ENCODE measurements around the gene ZNF808.
"Not testable (repeated sequence)": the region's sequence is repeated elsewhere in the genome, so short reads cannot be mapped to it uniquely, and the experiment has no call there.

The ZNF808 gene

DNA sequence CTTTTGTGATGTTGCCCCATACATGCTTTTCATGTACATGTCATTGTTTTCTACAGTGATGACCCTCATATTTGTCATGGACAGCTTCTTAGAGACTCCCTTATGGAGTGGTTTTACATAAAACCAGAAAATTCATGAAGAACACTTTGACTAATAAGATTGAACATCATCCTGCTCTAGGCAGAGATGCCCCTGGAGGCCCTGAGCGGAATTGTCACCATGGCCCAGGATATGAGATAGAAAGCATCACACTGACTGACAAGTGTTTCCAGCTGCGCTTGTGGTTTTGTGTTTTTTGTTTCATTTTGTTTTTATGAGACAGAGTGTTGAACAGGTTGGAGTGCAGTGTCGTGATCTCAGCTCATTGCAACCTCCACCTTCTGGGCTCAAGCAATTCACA, 64.8 kb downstream of the ZNF808 start:
- H3K14ac ChIP-seq (ENCODE audit: low read length in 2 of 2): no peak overlapping the region
- no peak overlapping the region for H3K18ac ChIP-seq (ENCODE audit: low read depth in 1 of 2, low read length in 2 of 2)
- no peak overlapping the region for H3K23ac ChIP-seq (ENCODE audit: low read length in 2 of 2)
- H3K9ac ChIP-seq (ENCODE audit: low read length): no peak overlapping the region
- H2AFZ ChIP-seq (ENCODE audit: low read depth, low read length): no peak overlapping the region
- H3K27ac ChIP-seq (ENCODE audit: low read length, poor library complexity, severe bottlenecking): no peak overlapping the region
- no peak overlapping the region for H4K8ac ChIP-seq (ENCODE audit: low read length)
- H3K36me3 ChIP-seq (ENCODE audit: control insufficient read depth in 1 of 2, insufficient read depth in 2 of 2, low read depth in 1 of 2, low read length in 2 of 2): peaks cover 24 to 29% of the 10 kb centered on the region in 2 experiments
- peaks cover 1% of the 10 kb centered on the region for H3K79me1 ChIP-seq (replicated peaks; ENCODE audit: low read length, poor library complexity, severe bottlenecking)
- no peak overlapping the region for H2BK15ac ChIP-seq (ENCODE audit: low read depth, poor library complexity, severe bottlenecking)
- DNase-seq: no peak
- 100% methylated on average over 2 of the region's 3 CpGs for WGBS
- no peak overlapping the region for H2AK5ac ChIP-seq (ENCODE audit: low read length, severe bottlenecking)
- H3K4me2 ChIP-seq (ENCODE audit: low read length, poor library complexity, severe bottlenecking): no peak overlapping the region
- no peak overlapping the region for H2BK12ac ChIP-seq (ENCODE audit: low read length in 2 of 2)
- H2BK5ac ChIP-seq (ENCODE audit: low read depth, low read length, poor library complexity, severe bottlenecking): no peak overlapping the region
- H2BK120ac ChIP-seq (ENCODE audit: low read depth, low read length): no peak overlapping the region
- H4K91ac ChIP-seq (ENCODE audit: low read length): no peak overlapping the region
- no peak overlapping the region for H3K4ac ChIP-seq (ENCODE audit: low read depth in 1 of 2, low read length in 2 of 2)
- H3K4me1 ChIP-seq (ENCODE audit: control insufficient read depth, insufficient read depth, low read depth, low read length): no peaks in the 10 kb centered on the region
- no peak overlapping the region for H3K4me3 ChIP-seq (ENCODE audit: insufficient read depth in 1 of 2, low read depth in 1 of 2, low read length in 2 of 2)
- H3K27me3 ChIP-seq (ENCODE audit: control insufficient read depth in 1 of 2, insufficient read depth in 1 of 2, low read length in 2 of 2): no peaks in the 10 kb centered on the region
- peaks cover 14% of the 10 kb centered on the region for H3K9me3 ChIP-seq (ENCODE audit: control insufficient read depth, low read length)

- not testable (repeated sequence) for H3K4me2 ChIP-seq (ENCODE audit: low read length, poor library complexity, severe bottlenecking); H3K27ac ChIP-seq (ENCODE audit: low read length, poor library complexity, severe bottlenecking); H3K79me1 ChIP-seq (replicated peaks; ENCODE audit: low read length, poor library complexity, severe bottlenecking); H2AK5ac ChIP-seq (ENCODE audit: low read length, severe bottlenecking); H3K14ac ChIP-seq (ENCODE audit: low read length in 2 of 2); H3K23ac ChIP-seq (ENCODE audit: low read length in 2 of 2); H2BK120ac ChIP-seq (ENCODE audit: low read depth, low read length); H3K18ac ChIP-seq (ENCODE audit: low read depth in 1 of 2, low read length in 2 of 2); H3K27me3 ChIP-seq (ENCODE audit: control insufficient read depth in 1 of 2, insufficient read depth in 1 of 2, low read length in 2 of 2); H4K8ac ChIP-seq (ENCODE audit: low read length); DNase-seq; H3K9ac ChIP-seq (ENCODE audit: low read length); H2BK5ac ChIP-seq (ENCODE audit: low read depth, low read length, poor library complexity, severe bottlenecking); H2BK15ac ChIP-seq (ENCODE audit: low read depth, poor library complexity, severe bottlenecking); H3K4me3 ChIP-seq (ENCODE audit: insufficient read depth in 1 of 2, low read depth in 1 of 2, low read length in 2 of 2); H3K4ac ChIP-seq (ENCODE audit: low read depth in 1 of 2, low read length in 2 of 2); H2BK12ac ChIP-seq (ENCODE audit: low read length in 2 of 2); H3K4me1 ChIP-seq (ENCODE audit: control insufficient read depth, insufficient read depth, low read depth, low read length); H2AFZ ChIP-seq (ENCODE audit: low read depth, low read length); H4K91ac ChIP-seq (ENCODE audit: low read length)
- 100% methylated on average over 13 of the region's 25 CpGs for WGBS
- H3K9me3 ChIP-seq (ENCODE audit: control insufficient read depth, low read length): peaks cover 14% of the 10 kb centered on the region
- H3K36me3 ChIP-seq (ENCODE audit: control insufficient read depth in 1 of 2, insufficient read depth in 2 of 2, low read depth in 1 of 2, low read length in 2 of 2): peaks cover 26 to 29% of the 10 kb centered on the region in 2 experiments
Observed at GRCh38 chr19:52593441-52593840, 66.0 kb downstream of the ZNF808 start.

DNA sequence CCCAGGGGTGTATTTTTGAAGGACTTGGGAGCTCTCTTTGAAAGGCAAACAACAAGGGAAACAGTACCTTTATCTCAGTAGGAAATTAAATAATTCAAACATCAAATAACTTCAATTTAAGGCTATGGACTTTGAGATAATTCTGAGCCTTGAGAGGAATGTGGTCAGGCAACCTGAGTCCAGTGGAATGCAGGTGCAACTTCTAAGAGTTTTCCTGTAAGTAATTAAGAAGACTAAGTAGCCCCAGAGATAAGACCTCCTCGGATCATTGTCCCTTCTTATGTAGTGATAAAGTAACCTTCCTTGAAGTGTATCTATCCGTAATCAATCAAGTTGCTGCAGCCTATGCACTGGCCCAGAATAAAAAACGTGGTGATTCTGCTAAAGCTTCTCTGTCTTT, 71.8 kb downstream of the ZNF808 start:
- H3K27ac ChIP-seq (ENCODE audit: low read length, poor library complexity, severe bottlenecking): no peak overlapping the region
- peaks cover 10% of the 10 kb centered on the region for H3K9me3 ChIP-seq (ENCODE audit: control insufficient read depth, low read length)
- H4K8ac ChIP-seq (ENCODE audit: low read length): no peak overlapping the region

DNA sequence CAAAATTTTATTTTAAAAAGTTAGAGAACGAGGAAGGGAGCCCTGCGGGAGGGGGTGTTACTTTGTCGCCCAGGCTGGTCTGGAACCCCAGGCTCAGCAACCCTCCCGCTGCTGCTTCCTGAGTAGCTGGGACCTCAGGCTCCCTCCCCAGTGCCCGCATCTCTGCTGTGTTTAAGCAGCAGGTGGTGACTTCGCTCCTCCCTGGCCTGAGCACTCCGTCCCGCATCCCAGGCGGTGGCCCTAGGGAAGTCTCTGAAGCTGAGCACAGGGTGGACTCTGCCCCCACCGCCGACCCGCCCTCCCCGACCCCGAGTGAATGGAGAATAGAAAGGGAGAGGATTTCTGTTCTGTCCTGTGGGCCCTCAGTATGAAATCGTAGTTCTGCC, 73.2 kb downstream of the ZNF808 start:
- Histone ChIP-seq H3K18ac (ENCODE audit: low read depth in 1 of 2, low read length in 2 of 2) (peak overlapping the region in 1 of 2 experiments; percentile 80), H4K8ac (ENCODE audit: low read length) (no peak overlapping the region), H3K9me3 (ENCODE audit: control insufficient read depth, low read length) (peaks cover 10% of the 10 kb centered on the region), H3K27me3 (ENCODE audit: control insufficient read depth in 1 of 2, insufficient read depth in 1 of 2, low read length in 2 of 2) (no peaks in the 10 kb centered on the region), H3K4me3 (ENCODE audit: insufficient read depth in 1 of 2, low read depth in 1 of 2, low read length in 2 of 2) (peak overlapping the region; percentile 56 to 87), H3K4ac (ENCODE audit: low read depth in 1 of 2, low read length in 2 of 2) (no peak overlapping the region), H2AK5ac (ENCODE audit: low read length, severe bottlenecking) (no peak overlapping the region), H3K14ac (ENCODE audit: low read length in 2 of 2) (peak overlapping the region in 1 of 2 experiments; percentile 86), H3K4me2 (ENCODE audit: low read length, poor library complexity, severe bottlenecking) (peak overlapping the region; percentile 83), H2BK5ac (ENCODE audit: low read depth, low read length, poor library complexity, severe bottlenecking) (no peak overlapping the region), H4K91ac (ENCODE audit: low read length) (no peak overlapping the region), H2BK15ac (ENCODE audit: low read depth, poor library complexity, severe bottlenecking) (no peak overlapping the region), H2BK12ac (ENCODE audit: low read length in 2 of 2) (no peak overlapping the region), H2AFZ (ENCODE audit: low read depth, low read length) (peak overlapping the region; percentile 92), H3K23ac (ENCODE audit: low read length in 2 of 2) (no peak overlapping the region), H3K79me1 (replicated peaks; ENCODE audit: low read length, poor library complexity, severe bottlenecking) (peaks cover 17% of the 10 kb centered on the region), H3K9ac (ENCODE audit: low read length) (peak overlapping the region; percentile 79), H3K36me3 (ENCODE audit: control insufficient read depth in 1 of 2, insufficient read depth in 2 of 2, low read depth in 1 of 2, low read length in 2 of 2) (peaks cover 12 to 14% of the 10 kb centered on the region in 2 experiments), H3K27ac (ENCODE audit: low read length, poor library complexity, severe bottlenecking) (peak overlapping the region; percentile 50), H3K4me1 (ENCODE audit: control insufficient read depth, insufficient read depth, low read depth, low read length) (peaks cover 9% of the 10 kb centered on the region), H2BK120ac (ENCODE audit: low read depth, low read length) (no peak overlapping the region)
- 28% methylated on average over 10 of the region's 15 CpGs for WGBS
- no peak for DNase-seq

More for the DNA sequence above, 71.8 kb downstream of the ZNF808 start:
- no peak overlapping the region for H3K4me3 ChIP-seq (ENCODE audit: insufficient read depth in 1 of 2, low read depth in 1 of 2, low read length in 2 of 2)
- no peak overlapping the region for H3K4me2 ChIP-seq (ENCODE audit: low read length, poor library complexity, severe bottlenecking)
- no peak overlapping the region for H2AFZ ChIP-seq (ENCODE audit: low read depth, low read length)
- peaks cover 9% of the 10 kb centered on the region for H3K4me1 ChIP-seq (ENCODE audit: control insufficient read depth, insufficient read depth, low read depth, low read length)
- no peaks in the 10 kb centered on the region for H3K27me3 ChIP-seq (ENCODE audit: control insufficient read depth in 1 of 2, insufficient read depth in 1 of 2, low read length in 2 of 2)
- no peak overlapping the region for H2BK15ac ChIP-seq (ENCODE audit: low read depth, poor library complexity, severe bottlenecking)
- peaks cover 8 to 17% of the 10 kb centered on the region in 2 experiments for H3K36me3 ChIP-seq (ENCODE audit: control insufficient read depth in 1 of 2, insufficient read depth in 2 of 2, low read depth in 1 of 2, low read length in 2 of 2)
- H2BK120ac ChIP-seq (ENCODE audit: low read depth, low read length): no peak overlapping the region
- no peak overlapping the region for H3K4ac ChIP-seq (ENCODE audit: low read depth in 1 of 2, low read length in 2 of 2)
- no peak overlapping the region for H3K14ac ChIP-seq (ENCODE audit: low read length in 2 of 2)
- H2BK5ac ChIP-seq (ENCODE audit: low read depth, low read length, poor library complexity, severe bottlenecking): no peak overlapping the region
- H2AK5ac ChIP-seq (ENCODE audit: low read length, severe bottlenecking): no peak overlapping the region
- H3K23ac ChIP-seq (ENCODE audit: low read length in 2 of 2): no peak overlapping the region
- no peak overlapping the region for H3K18ac ChIP-seq (ENCODE audit: low read depth in 1 of 2, low read length in 2 of 2)
- H3K9ac ChIP-seq (ENCODE audit: low read length): no peak overlapping the region
- no peak for DNase-seq
- WGBS: 86% methylated on average over 3 of the region's 3 CpGs
- no peak overlapping the region for H2BK12ac ChIP-seq (ENCODE audit: low read length in 2 of 2)
- peaks cover 5% of the 10 kb centered on the region for H3K79me1 ChIP-seq (replicated peaks; ENCODE audit: low read length, poor library complexity, severe bottlenecking)
- H4K91ac ChIP-seq (ENCODE audit: low read length): no peak overlapping the region
